MCF 10A (cell line): ENCODE measurements around the gene SERPINB5. TPM values are rescaled to one million over a fixed set of nuclear protein-coding genes. Genes with fewer than 3 reads are reported as not detected.

Experiments
- BruUV-seq: library from RNA; stranded (reverse); fragments of 400-500 nt; replicated peaks from 2 replicates; lab custom pipeline; 2021; lab: Mats Ljungman, UMichigan
- CTCF ChIA-PET: fragments of 300-600 bp; sonication (Branson Sonifier 250); formaldehyde crosslinking; extraction: SDS; loops from one replicate; lab custom pipeline; 2021; ENCODE audit warnings: antibody characterized with exemption, inconsistent platforms; lab: Yijun Ruan, JAX
- POLR2A ChIA-PET: fragments of 300-600, 350-650 bp; sonication (Branson Sonifier 250); formaldehyde crosslinking; extraction: SDS; loops from one replicate; lab custom pipeline; 2020; ENCODE audit warnings: antibody characterized with exemption, inconsistent platforms; lab: Yijun Ruan, JAX
- DNase-seq: peaks from one replicate; pipeline ENCODE4 v3.0.0-alpha.2; 2018; ENCODE audit not compliant: unreplicated experiment
- H3K27ac Mint-ChIP-seq: one replicate; pipeline ENCODE4 v1.8.0; 2022; ENCODE audit warnings: mild to moderate bottlenecking, low read depth, mixed read lengths; ENCODE audit not compliant: unreplicated experiment
- H3K27me3 Mint-ChIP-seq: one replicate; pipeline ENCODE4 v1.8.0; 2022; ENCODE audit warnings: mixed read lengths; ENCODE audit not compliant: insufficient read depth, unreplicated experiment
- H3K36me3 Mint-ChIP-seq: one replicate; pipeline ENCODE4 v1.8.0; 2022; ENCODE audit warnings: mild to moderate bottlenecking, moderate library complexity, mixed read lengths; ENCODE audit not compliant: insufficient read depth, unreplicated experiment
- H3K4me1 Mint-ChIP-seq: one replicate; pipeline ENCODE4 v1.8.0; 2022; ENCODE audit warnings: mixed read lengths; ENCODE audit not compliant: insufficient read depth, unreplicated experiment
- H3K4me3 Mint-ChIP-seq: one replicate; pipeline ENCODE4 v1.8.0; 2022; ENCODE audit warnings: mild to moderate bottlenecking, moderate library complexity, mixed read lengths; ENCODE audit not compliant: unreplicated experiment
- H3K9me3 Mint-ChIP-seq: one replicate; pipeline ENCODE4 v1.8.0; 2022; ENCODE audit warnings: mixed read lengths; ENCODE audit not compliant: unreplicated experiment
- CTCF ChIP-seq: fragments of 200-600 bp; IDR thresholded peaks from one replicate; pipeline ENCODE4 v1.8.0; 2022; ENCODE audit warnings: antibody characterized with exemption, mild to moderate bottlenecking; ENCODE audit not compliant: unreplicated experiment
- intact Hi-C: fragments of 100-400 bp; cut with micrococcal nuclease; formaldehyde crosslinking; loops from 2 replicates; pipeline ENCODE4 v1.14.1; 2022
- total RNA-seq: library from RNA; stranded (reverse); gene quantifications from 2 replicates; pipeline ENCODE4 v1.2.3, GENCODE V29; 2022

The SERPINB5 gene
- total RNA-seq, 1 experiment from 2014 or later, result 330 TPM

GRCh38 chr18:63445037-63445436 is 31.7 kb upstream of the SERPINB5 start:
- TSS peak; percentile 70 for BruUV-seq
- TF ChIP-seq CTCF, result no peak
- H3K4me3 Mint-ChIP-seq, result no peak overlapping the region
- peak; percentile 66 for DNase-seq
- H3K9me3 Mint-ChIP-seq, result no peaks in the 10 kb centered on the region
- H3K4me1 Mint-ChIP-seq, result peaks cover 36% of the 10 kb centered on the region
- ChIA-PET CTCF (interaction anchor here (0.6 to 5.3 kb wide), 6 partner anchors 27 to 314 kb away, joined by 3 to 47 read pairs (median 4); partner anchors contain the start of gene SERPINB5), POLR2A (interaction anchor here (0.5 to 17.6 kb wide), 25 partner anchors 10 to 1551 kb away, joined by 3 to 863 read pairs (median 8); partner anchors contain the start of genes KDSR, SERPINB13, SERPINB5 and VPS4B)
- no peaks in the 10 kb centered on the region for H3K27me3 Mint-ChIP-seq
- intact Hi-C loops, result no loop called here
- no peaks in the 10 kb centered on the region for H3K36me3 Mint-ChIP-seq
- H3K27ac Mint-ChIP-seq, result peak overlapping the region; percentile 74

- no peak overlapping the region for H3K27ac Mint-ChIP-seq
- TF ChIP-seq CTCF, result no peak
- no TSS peak for BruUV-seq
- CTCF ChIA-PET, result interaction anchor here (1.0 to 5.3 kb wide), 3 partner anchors 24 to 31 kb away, joined by 4 to 47 read pairs (median 4); partner anchors contain the start of gene SERPINB5
- no peaks in the 10 kb centered on the region for H3K9me3 Mint-ChIP-seq
- DNase-seq, result no peak
- intact Hi-C loops, result no loop called here
- H3K36me3 Mint-ChIP-seq, result no peaks in the 10 kb centered on the region
- no peak overlapping the region for H3K4me3 Mint-ChIP-seq
- no peaks in the 10 kb centered on the region for H3K27me3 Mint-ChIP-seq
- peaks cover 31% of the 10 kb centered on the region for H3K4me1 Mint-ChIP-seq
- POLR2A ChIA-PET, result interaction anchor here (0.9 to 17.6 kb wide), 9 partner anchors 9 to 110 kb away, joined by 3 to 863 read pairs (median 9); partner anchors contain the start of genes SERPINB5 and VPS4B
Observed at GRCh38 chr18:63446266-63446665, 30.5 kb upstream of the SERPINB5 start.

DNA sequence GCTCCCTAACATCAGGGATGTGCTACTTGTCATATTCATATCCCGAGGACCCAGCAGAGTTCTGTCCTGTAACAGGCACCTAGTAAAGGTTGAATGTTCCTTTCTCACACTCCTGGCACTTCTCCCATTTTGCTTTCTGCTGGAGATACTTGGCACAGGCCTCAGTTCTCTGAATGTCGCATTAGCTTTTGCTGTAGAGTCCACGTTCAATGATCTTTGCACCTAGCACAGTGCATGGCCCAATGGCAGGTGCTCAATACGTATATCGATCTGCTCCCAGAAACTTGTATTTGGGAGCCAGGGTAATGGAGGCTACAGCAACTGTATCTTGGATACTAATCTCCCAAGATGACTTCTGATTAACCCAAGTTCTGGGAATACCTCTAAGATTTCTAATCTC is 29.7 kb upstream of the SERPINB5 start:
- ChIA-PET CTCF (interaction anchor here (1.0 to 5.3 kb wide), 2 partner anchors 23 to 30 kb away, joined by 4 to 47 read pairs; partner anchors contain the start of gene SERPINB5), POLR2A (interaction anchor here (0.6 to 17.6 kb wide), 10 partner anchors 8 to 729 kb away, joined by 3 to 863 read pairs (median 5); partner anchors contain the start of genes SERPINB5 and VPS4B)
- no peak overlapping the region for H3K4me3 Mint-ChIP-seq
- intact Hi-C loops, result no loop called here
- no peaks in the 10 kb centered on the region for H3K36me3 Mint-ChIP-seq
- peaks cover 32% of the 10 kb centered on the region for H3K4me1 Mint-ChIP-seq
- TF ChIP-seq CTCF, result no peak
- no peak overlapping the region for H3K27ac Mint-ChIP-seq
- H3K9me3 Mint-ChIP-seq, result no peaks in the 10 kb centered on the region
- DNase-seq, result peak; percentile 11
- BruUV-seq, result no TSS peak
- H3K27me3 Mint-ChIP-seq, result no peaks in the 10 kb centered on the region

DNA sequence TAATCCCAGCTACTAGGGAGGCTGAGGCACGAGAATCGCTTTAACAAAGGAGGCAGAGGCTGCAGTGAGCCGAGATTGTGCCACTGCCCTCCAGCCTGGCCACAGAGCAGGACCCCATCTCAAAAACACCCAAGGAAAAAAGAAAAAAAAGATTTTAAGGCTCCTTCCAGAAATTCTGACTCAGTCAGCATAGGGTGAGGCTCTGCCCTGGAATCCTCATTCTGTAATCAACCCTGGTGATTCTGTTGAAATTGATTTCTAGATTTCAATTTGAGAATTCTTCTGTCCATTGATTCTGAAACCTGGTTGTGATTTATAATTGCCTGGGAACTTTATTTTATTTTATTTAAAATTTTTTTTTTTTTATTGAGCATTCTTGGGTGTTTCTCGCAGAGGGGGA is 27.3 kb upstream of the SERPINB5 start:
- no peak for TF ChIP-seq CTCF
- DNase-seq, result no peak
- Mint-ChIP-seq H3K36me3 (peaks cover 6% of the 10 kb centered on the region), H3K4me3 (no peak overlapping the region), H3K4me1 (peaks cover 38% of the 10 kb centered on the region), H3K27me3 (no peaks in the 10 kb centered on the region), H3K9me3 (no peaks in the 10 kb centered on the region), H3K27ac (peak overlapping the region; percentile 23)
- no TSS peak for BruUV-seq
- ChIA-PET CTCF (interaction anchor here (2.1 kb wide), 1 partner anchor 10 kb away, joined by 10 read pairs; no protein-coding TSS in a partner anchor), POLR2A (interaction anchor here (0.9 to 11.7 kb wide), 2 partner anchors 27 to 36 kb away, joined by 3 to 863 read pairs; partner anchors contain the start of gene SERPINB5)
- intact Hi-C loops, result no loop called here
